Natural killer cell (primary cell): Measurements from ENCODE around the gene ADRM1. TPM values are rescaled to one million over a fixed set of nuclear protein-coding genes. Genes with fewer than 3 reads are reported as not detected.

Experiments used
- ATAC-seq, 3 donors: fragments of 150-1000 bp in 2 of 3; fragments of 200-7000 bp in 1 of 3; cut with Tn5 transposase; 1 replicate in 1 of 3; 2 replicates in 2 of 3; pipeline ENCODE4 v1.10.0; 2021; ENCODE audit warnings: mild to moderate bottlenecking in 2 of 3, moderate library complexity in 2 of 3
- DNase-seq, 2 donors: peaks; one replicate each; pipeline versions ENCODE4 v3.0.0 to v3.0.0-alpha.2; 2013 to 2021; ENCODE audit warnings: mixed read lengths in 1 of 2
- H3K27ac ChIP-seq: one replicate; pipeline ENCODE4 v1.5.1; 2013; ENCODE audit warnings: mild to moderate bottlenecking, low read length
- H3K27me3 ChIP-seq: one replicate; pipeline ENCODE4 v1.6.1; 2013; ENCODE audit warnings: low read length; ENCODE audit not compliant: control insufficient read depth, insufficient read depth
- H3K36me3 ChIP-seq: one replicate; pipeline ENCODE4 v1.6.1; 2013; ENCODE audit warnings: low read length; ENCODE audit not compliant: control insufficient read depth, insufficient read depth
- H3K4me1 ChIP-seq: one replicate; pipeline ENCODE4 v1.6.1; 2013; ENCODE audit warnings: low read length; ENCODE audit not compliant: control insufficient read depth, insufficient read depth
- H3K4me3 ChIP-seq: one replicate; pipeline ENCODE4 v1.5.1; 2013; ENCODE audit warnings: low read length
- H3K9me3 ChIP-seq: one replicate; pipeline ENCODE4 v1.6.1; 2013; ENCODE audit warnings: low read length; ENCODE audit not compliant: control insufficient read depth, insufficient read depth
- H3K27ac Mint-ChIP-seq, 2 donors: one replicate each; pipeline ENCODE4 v1.8.0; 2022; ENCODE audit warnings: mild to moderate bottlenecking in 2 of 2, mixed read lengths in 2 of 2, moderate library complexity in 1 of 2
- H3K27me3 Mint-ChIP-seq, 2 donors: one replicate each; pipeline ENCODE4 v1.8.0; 2022; ENCODE audit warnings: low read depth in 2 of 2, mixed read lengths in 2 of 2
- H3K36me3 Mint-ChIP-seq: one replicate; pipeline ENCODE4 v1.8.0; 2022; ENCODE audit warnings: mixed read lengths
- H3K4me1 Mint-ChIP-seq, 2 donors: one replicate each; pipeline ENCODE4 v1.8.0; 2022; ENCODE audit warnings: mixed read lengths in 2 of 2
- H3K4me3 Mint-ChIP-seq: one replicate; pipeline ENCODE4 v1.8.0; 2022; ENCODE audit warnings: mild to moderate bottlenecking, moderate library complexity, mixed read lengths
- H3K9me3 Mint-ChIP-seq, 2 donors: one replicate each; pipeline ENCODE4 v1.8.0; 2022; ENCODE audit warnings: mixed read lengths in 2 of 2
- WGBS: methylation state at CpG from one replicate; pipeline ENCODE4 v1.1.7; 2013; ENCODE audit warnings: missing lambda C conversion rate; ENCODE audit not compliant: insufficient coverage; 5-methylcytosine and 5-hydroxymethylcytosine counted together
- intact Hi-C: fragments of 100-400 bp; cut with micrococcal nuclease; formaldehyde crosslinking; loops from one replicate; pipeline ENCODE4 v1.14.2; 2022
- total RNA-seq, 4 donors: library from RNA; stranded (reverse); fragments of 120-200 nt in 1 of 4; gene quantifications; one replicate each; pipeline versions ENCODE4 v1.2.3 to v1.2.4, GENCODE V29; 2013 to 2022
- TF ChIP-seq, protein P1 (sequence below): fragments of 200-600 bp; IDR thresholded peaks from one replicate; pipeline ENCODE4 v1.8.0; 2022; ENCODE audit warnings: antibody characterized with exemption

The ADRM1 gene
- total RNA-seq, 3 donors from 2014 or later (not counting 1 experiment from before 2014, with no cell fraction given): 81.4 to 88.4 (median 84.6) TPM

DNA sequence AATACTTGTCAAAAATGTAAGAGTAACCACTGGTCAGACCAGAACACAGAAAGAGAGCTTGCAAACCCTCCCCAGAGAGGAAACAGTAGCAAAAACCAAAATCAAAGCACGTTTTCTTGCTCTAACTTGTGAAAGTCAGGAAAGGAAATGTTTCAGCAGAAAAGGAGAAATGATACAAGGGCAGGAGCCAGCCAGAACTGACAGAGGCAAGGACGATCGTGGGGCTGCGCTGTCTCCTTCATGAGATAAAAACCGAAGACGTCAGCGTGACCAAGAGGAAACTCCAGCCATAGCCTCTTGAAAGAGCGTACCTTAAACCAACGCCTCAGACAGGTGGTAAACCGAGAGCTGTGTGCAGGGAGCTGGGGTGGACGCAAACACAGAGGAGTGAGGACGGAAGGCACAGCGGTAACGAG, 36.9 kb downstream of the ADRM1 start:
- ATAC-seq: no peak
- peaks cover 24% of the 10 kb centered on the region for H3K4me1 ChIP-seq
- peaks cover 8 to 10% of the 10 kb centered on the region in 2 donors for H3K27me3 Mint-ChIP-seq
- DNase-seq: no peak
- WGBS: 33% methylated on average over 14 of the region's 14 CpGs
- H3K27ac ChIP-seq: peak overlapping the region; percentile 39
- no peak overlapping the region for H3K27ac Mint-ChIP-seq
- no peaks in the 10 kb centered on the region for H3K36me3 ChIP-seq
- no peaks in the 10 kb centered on the region for H3K27me3 ChIP-seq
- H3K4me3 Mint-ChIP-seq: no peak overlapping the region
- TF ChIP-seq, protein P1, sequence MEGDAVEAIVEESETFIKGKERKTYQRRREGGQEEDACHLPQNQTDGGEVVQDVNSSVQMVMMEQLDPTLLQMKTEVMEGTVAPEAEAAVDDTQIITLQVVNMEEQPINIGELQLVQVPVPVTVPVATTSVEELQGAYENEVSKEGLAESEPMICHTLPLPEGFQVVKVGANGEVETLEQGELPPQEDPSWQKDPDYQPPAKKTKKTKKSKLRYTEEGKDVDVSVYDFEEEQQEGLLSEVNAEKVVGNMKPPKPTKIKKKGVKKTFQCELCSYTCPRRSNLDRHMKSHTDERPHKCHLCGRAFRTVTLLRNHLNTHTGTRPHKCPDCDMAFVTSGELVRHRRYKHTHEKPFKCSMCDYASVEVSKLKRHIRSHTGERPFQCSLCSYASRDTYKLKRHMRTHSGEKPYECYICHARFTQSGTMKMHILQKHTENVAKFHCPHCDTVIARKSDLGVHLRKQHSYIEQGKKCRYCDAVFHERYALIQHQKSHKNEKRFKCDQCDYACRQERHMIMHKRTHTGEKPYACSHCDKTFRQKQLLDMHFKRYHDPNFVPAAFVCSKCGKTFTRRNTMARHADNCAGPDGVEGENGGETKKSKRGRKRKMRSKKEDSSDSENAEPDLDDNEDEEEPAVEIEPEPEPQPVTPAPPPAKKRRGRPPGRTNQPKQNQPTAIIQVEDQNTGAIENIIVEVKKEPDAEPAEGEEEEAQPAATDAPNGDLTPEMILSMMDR: no peak
- intact Hi-C loops: no loop called here
- no peaks in the 10 kb centered on the region for H3K4me1 Mint-ChIP-seq
- H3K4me3 ChIP-seq: no peak overlapping the region
- no peaks in the 10 kb centered on the region for H3K36me3 Mint-ChIP-seq
- no peaks in the 10 kb centered on the region for H3K9me3 ChIP-seq
- H3K9me3 Mint-ChIP-seq: no peaks in the 10 kb centered on the region

DNA sequence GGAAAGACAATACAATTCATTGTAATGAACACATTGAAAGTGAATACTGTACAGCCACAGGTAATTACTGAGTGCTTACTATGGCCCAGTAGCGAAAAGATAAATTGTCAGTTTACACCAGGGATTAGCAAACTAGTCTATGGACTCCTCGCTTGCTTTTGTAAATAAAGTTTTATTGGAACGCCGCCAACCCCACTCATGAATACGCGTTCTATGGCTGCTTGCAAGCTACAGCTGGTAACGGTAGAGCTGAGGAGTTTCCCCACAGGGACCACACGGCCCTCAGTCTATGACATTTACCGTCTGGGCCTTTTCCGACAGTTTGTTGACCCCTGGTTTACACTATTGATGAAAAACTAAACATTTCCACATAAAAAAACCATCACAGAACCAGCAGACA, 40.1 kb downstream of the ADRM1 start:
- Mint-ChIP-seq H3K4me1 (no peaks in the 10 kb centered on the region), H3K4me3 (no peak overlapping the region), H3K36me3 (no peaks in the 10 kb centered on the region), H3K9me3 (no peaks in the 10 kb centered on the region), H3K27ac (no peak overlapping the region), H3K27me3 (peaks cover 8 to 10% of the 10 kb centered on the region in 2 donors)
- no peak for ATAC-seq
- Histone ChIP-seq H3K27me3 (no peaks in the 10 kb centered on the region), H3K9me3 (no peaks in the 10 kb centered on the region), H3K36me3 (no peaks in the 10 kb centered on the region), H3K4me3 (no peak overlapping the region), H3K27ac (no peak overlapping the region), H3K4me1 (peaks cover 4% of the 10 kb centered on the region)
- TF ChIP-seq, protein P1: no peak
- DNase-seq: no peak
- WGBS: 93% methylated on average over 10 of the region's 10 CpGs
- intact Hi-C loops: no loop called here

DNA sequence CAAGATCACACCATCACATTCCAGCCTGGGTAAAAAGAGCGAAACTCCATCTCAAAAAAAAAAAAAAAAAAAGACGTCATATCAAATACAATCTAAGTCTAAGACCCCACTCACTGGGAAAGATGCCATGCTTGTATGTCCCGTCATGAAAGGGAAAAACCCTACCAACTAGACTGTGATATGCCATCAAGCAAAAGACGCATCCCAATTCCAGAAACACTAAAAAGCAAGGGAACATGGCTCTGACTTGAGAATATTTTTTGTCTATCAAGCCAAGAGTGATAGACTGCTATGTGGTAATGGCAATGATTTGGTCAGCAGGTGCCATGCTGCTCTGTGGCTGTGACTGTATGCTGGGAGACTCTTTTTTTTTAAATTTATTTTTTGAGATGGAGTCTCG, 41.3 kb downstream of the ADRM1 start:
- H3K36me3 Mint-ChIP-seq: no peaks in the 10 kb centered on the region
- Histone ChIP-seq H3K4me3 (no peak overlapping the region), H3K36me3 (no peaks in the 10 kb centered on the region), H3K9me3 (no peaks in the 10 kb centered on the region), H3K4me1 (no peaks in the 10 kb centered on the region), H3K27me3 (no peaks in the 10 kb centered on the region), H3K27ac (no peak overlapping the region)
- DNase-seq (no peak), ATAC-seq (no peak)
- H3K9me3 Mint-ChIP-seq: peaks cover 3 to 4% of the 10 kb centered on the region in 2 donors
- H3K4me1 Mint-ChIP-seq: no peaks in the 10 kb centered on the region
- 96% methylated on average over 5 of the region's 5 CpGs for WGBS
- no peak overlapping the region for H3K27ac Mint-ChIP-seq
- H3K27me3 Mint-ChIP-seq: peaks cover 8 to 10% of the 10 kb centered on the region in 2 donors
- TF ChIP-seq, protein P1: no peak
- no peak overlapping the region for H3K4me3 Mint-ChIP-seq
- intact Hi-C loops: no loop called here

DNA sequence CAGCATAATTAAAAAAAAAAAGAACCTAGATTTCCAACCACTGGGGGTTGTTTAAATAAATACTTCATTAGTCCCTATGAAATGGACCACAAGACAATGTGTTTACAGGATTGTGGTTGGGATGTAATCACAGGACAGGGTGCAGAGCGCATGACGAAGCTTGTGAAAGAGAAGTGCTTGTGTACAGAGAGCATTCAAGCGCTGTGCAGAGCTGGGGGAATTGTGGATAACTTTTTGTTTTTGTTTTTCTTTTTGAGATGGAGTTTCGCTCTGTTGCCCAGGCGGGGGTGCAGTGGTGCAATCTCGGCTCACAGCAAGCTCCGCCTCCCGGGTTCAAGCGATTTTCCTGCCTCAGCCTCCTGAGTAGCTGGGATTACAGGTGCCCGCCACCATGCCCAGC, 42.0 kb downstream of the ADRM1 start:
- Histone ChIP-seq H3K27me3 (no peaks in the 10 kb centered on the region), H3K9me3 (no peaks in the 10 kb centered on the region), H3K4me1 (no peaks in the 10 kb centered on the region), H3K27ac (no peak overlapping the region), H3K4me3 (no peak overlapping the region), H3K36me3 (no peaks in the 10 kb centered on the region)
- 90% methylated on average over 10 of the region's 10 CpGs for WGBS
- Mint-ChIP-seq H3K27ac (no peak overlapping the region), H3K27me3 (peaks cover 3 to 4% of the 10 kb centered on the region in 2 donors), H3K4me3 (no peak overlapping the region), H3K36me3 (no peaks in the 10 kb centered on the region), H3K4me1 (no peaks in the 10 kb centered on the region), H3K9me3 (peaks cover 3 to 4% of the 10 kb centered on the region in 2 donors)
- DNase-seq (no peak), ATAC-seq (no peak)
- intact Hi-C loops: no loop called here
- TF ChIP-seq, protein P1: no peak
